ENCODE data around the gene RAX. TPM values are rescaled to one million over a fixed set of nuclear protein-coding genes. Genes with fewer than 3 reads are reported as not detected.

RAX gene
- total RNA-seq, 1 experiment from 2014 or later, result not detected

DNA sequence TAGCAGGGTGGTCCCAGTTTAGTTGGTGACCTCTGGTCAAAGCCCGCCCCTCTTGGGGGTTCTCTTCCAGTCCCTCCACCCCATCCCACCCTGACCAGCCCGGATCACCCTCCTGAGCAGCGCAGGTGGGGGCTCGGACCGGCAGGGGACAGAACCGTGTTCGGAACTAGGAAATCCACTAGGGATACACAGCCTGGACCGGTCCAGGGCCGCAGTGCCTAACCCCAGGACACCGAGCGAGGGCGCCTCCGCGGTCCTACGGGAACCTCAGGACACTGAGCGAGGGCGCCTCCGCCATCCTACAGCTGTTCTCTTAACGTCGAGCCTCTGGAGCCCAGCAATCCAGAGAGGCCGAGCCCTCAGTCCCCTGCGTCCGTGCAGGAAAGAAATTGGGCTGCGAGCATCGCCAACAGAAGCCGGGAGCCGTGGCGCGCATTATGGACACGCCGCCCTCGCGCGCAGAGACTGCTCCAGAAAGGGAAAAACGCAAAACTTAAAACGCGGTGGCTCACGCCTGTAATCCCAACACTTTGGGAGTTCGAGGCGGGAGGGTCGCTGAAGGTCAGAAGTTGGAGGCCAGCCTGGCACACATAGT is 8.5 kb downstream of the RAX start:
- DNase-seq (ENCODE audit: low read depth, low spot score) (no peak), ATAC-seq (no peak)
- Histone ChIP-seq H3K4me3 (ENCODE audit: low read depth in 2 of 2, low read length in 2 of 2) (peak overlapping the region; percentile 31 to 40; a peak in 3 of 4 replicates), H3K9me3 (ENCODE audit: control insufficient read depth, insufficient read depth, low read depth, low read length) (no peaks in the 10 kb centered on the region), H3K27ac (ENCODE audit: low read length) (no peak overlapping the region), H3K27me3 (ENCODE audit: control insufficient read depth, insufficient read depth, low read length) (peaks cover 9% of the 10 kb centered on the region), H3K36me3 (ENCODE audit: control insufficient read depth, insufficient read depth, low read length) (no peaks in the 10 kb centered on the region), H3K4me1 (ENCODE audit: control insufficient read depth, insufficient read depth, low read length) (no peaks in the 10 kb centered on the region)
- BruUV-seq (replicated peaks), result no TSS peak
- intact Hi-C loops (cut with micrococcal nuclease; ENCODE audit: unreplicated experiment), result no loop called here
- ChIA-PET CTCF (no interaction called here), POLR2A (no interaction called here)
- in situ Hi-C loops (cut with HindIII; ENCODE audit: low pct_unique_long_range_greater_than_20kb, low sequenced_read_pairs), result no loop called here
- TF ChIP-seq, protein P1, sequence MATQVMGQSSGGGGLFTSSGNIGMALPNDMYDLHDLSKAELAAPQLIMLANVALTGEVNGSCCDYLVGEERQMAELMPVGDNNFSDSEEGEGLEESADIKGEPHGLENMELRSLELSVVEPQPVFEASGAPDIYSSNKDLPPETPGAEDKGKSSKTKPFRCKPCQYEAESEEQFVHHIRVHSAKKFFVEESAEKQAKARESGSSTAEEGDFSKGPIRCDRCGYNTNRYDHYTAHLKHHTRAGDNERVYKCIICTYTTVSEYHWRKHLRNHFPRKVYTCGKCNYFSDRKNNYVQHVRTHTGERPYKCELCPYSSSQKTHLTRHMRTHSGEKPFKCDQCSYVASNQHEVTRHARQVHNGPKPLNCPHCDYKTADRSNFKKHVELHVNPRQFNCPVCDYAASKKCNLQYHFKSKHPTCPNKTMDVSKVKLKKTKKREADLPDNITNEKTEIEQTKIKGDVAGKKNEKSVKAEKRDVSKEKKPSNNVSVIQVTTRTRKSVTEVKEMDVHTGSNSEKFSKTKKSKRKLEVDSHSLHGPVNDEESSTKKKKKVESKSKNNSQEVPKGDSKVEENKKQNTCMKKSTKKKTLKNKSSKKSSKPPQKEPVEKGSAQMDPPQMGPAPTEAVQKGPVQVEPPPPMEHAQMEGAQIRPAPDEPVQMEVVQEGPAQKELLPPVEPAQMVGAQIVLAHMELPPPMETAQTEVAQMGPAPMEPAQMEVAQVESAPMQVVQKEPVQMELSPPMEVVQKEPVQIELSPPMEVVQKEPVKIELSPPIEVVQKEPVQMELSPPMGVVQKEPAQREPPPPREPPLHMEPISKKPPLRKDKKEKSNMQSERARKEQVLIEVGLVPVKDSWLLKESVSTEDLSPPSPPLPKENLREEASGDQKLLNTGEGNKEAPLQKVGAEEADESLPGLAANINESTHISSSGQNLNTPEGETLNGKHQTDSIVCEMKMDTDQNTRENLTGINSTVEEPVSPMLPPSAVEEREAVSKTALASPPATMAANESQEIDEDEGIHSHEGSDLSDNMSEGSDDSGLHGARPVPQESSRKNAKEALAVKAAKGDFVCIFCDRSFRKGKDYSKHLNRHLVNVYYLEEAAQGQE (IDR thresholded peaks at IDR 0.05; ENCODE audit: insufficient read depth in 1 of 2, low read depth in 2 of 2, low read length in 1 of 2), result no peak
- TF ChIP-seq SIN3A (IDR thresholded peaks at IDR 0.05; ENCODE audit: borderline replicate concordance, insufficient read depth, low read depth, low read length) (no peak), TCF7L2 (IDR thresholded peaks at IDR 0.05; ENCODE audit: low read depth, low read length) (no peak), CTCF (IDR thresholded peaks at IDR 0.05) (no peak), POLR2AphosphoS5 (IDR thresholded peaks at IDR 0.05; ENCODE audit: low read depth, low read length) (no peak)

DNA sequence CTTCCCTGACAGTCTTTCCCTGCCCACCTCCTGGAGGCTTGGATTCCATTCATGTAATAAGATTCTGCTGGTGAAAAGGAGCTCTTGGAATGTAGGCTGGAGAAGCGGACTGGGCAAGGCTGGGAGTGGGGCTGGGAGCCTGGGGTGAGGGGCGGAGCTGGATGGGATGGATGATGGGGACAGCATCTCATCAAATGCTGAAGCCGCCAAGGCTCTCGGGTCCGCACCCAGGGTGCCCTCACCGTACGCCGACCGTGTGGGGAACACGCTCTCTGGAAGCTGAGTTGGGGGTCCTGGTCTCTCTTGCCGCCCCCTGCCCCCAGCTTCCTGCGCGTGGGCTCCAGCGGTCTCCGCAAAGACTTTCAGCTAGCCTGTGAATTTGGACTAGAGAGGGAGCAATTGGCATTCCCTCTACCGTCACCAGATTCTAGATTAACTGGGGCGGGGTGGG is 9.1 kb downstream of the RAX start:
- ATAC-seq (no peak), DNase-seq (ENCODE audit: low read depth, low spot score) (no peak)
- H3K4me3 ChIP-seq (ENCODE audit: low read depth in 2 of 2, low read length in 2 of 2), result no peak overlapping the region
- intact Hi-C loops (cut with micrococcal nuclease; ENCODE audit: unreplicated experiment) (no loop called here), in situ Hi-C loops (cut with HindIII; ENCODE audit: low pct_unique_long_range_greater_than_20kb, low sequenced_read_pairs) (no loop called here)
- no peak overlapping the region for H3K27ac ChIP-seq (ENCODE audit: low read length)
- no peaks in the 10 kb centered on the region for H3K4me1 ChIP-seq (ENCODE audit: control insufficient read depth, insufficient read depth, low read length)
- POLR2A ChIA-PET, result no interaction called here
- peaks cover 8% of the 10 kb centered on the region; the same call in 1 of the 2 replicates for H3K27me3 ChIP-seq (ENCODE audit: control insufficient read depth, insufficient read depth, low read length)
- no TSS peak for BruUV-seq (replicated peaks)
- CTCF ChIA-PET, result no interaction called here
- no peaks in the 10 kb centered on the region for H3K9me3 ChIP-seq (ENCODE audit: control insufficient read depth, insufficient read depth, low read depth, low read length)
- TF ChIP-seq, protein P1 (IDR thresholded peaks at IDR 0.05; ENCODE audit: insufficient read depth in 1 of 2, low read depth in 2 of 2, low read length in 1 of 2), result no peak
- TF ChIP-seq CTCF (IDR thresholded peaks at IDR 0.05) (no peak), POLR2AphosphoS5 (IDR thresholded peaks at IDR 0.05; ENCODE audit: low read depth, low read length) (no peak), SIN3A (IDR thresholded peaks at IDR 0.05; ENCODE audit: borderline replicate concordance, insufficient read depth, low read depth, low read length) (no peak), TCF7L2 (IDR thresholded peaks at IDR 0.05; ENCODE audit: low read depth, low read length) (no peak)
- H3K36me3 ChIP-seq (ENCODE audit: control insufficient read depth, insufficient read depth, low read length), result no peaks in the 10 kb centered on the region
